Measurements from ENCODE around the gene PYGM.
A peak's percentile ranks its signal among the peaks of the same experiment; 100 is the strongest.

PYGM gene

DNA sequence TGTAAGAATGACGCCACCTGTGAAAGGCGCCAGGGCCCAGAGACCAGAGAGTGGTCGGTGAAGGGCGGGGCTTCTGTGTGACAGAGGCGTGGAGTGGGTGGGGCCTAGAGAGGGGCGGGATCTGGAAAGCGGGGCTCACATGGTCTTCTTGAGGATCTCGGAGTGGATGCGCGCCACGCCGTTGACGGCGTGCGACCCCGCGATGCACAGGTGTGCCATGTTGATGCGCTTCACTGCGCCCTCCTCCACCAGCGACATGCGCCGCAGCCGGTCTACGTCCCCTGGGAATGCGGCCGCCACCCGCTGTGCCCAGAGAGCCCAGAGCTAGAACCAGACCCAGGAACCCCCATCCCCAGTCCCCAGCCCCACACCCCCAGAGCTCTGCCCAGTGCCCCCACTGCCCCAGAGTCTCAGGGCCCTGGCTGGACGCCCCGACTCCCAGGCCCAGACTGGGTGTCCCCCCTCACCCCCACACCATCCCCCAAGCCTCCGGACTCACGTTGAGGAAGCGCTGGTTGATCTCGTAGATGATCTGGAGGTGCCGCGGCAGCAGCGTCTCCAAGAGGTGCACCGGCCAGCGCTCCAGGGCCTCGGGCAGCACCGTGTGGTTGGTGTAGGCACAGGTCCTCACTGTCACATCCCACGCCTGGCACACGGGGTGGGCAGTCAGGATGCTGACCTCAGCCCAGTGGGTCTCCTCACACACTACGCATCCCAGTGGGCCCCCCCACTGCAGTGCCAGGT, 6.2 kb downstream of the PYGM start:
- DNase-seq (ENCODE audit: low spot score): no peak

DNA sequence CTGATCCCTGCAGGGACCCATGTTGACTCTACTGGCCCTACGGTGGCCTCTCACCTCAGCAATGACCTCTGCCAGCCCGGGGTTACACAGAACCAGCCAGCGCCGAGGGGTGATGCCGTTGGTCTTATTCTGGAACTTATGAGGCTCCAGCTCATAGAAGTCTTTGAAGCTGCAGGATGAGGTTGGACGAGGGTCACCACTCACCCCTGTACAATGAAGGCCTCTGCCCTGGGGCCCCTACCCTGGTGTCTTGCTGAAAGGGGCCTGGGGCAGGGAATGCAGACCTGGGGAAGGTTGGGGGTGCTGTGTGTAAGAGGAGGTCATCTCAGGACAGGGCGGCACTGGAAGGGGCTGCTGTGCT, 6.8 kb downstream of the PYGM start:
- no peak for DNase-seq (ENCODE audit: low spot score)

DNA sequence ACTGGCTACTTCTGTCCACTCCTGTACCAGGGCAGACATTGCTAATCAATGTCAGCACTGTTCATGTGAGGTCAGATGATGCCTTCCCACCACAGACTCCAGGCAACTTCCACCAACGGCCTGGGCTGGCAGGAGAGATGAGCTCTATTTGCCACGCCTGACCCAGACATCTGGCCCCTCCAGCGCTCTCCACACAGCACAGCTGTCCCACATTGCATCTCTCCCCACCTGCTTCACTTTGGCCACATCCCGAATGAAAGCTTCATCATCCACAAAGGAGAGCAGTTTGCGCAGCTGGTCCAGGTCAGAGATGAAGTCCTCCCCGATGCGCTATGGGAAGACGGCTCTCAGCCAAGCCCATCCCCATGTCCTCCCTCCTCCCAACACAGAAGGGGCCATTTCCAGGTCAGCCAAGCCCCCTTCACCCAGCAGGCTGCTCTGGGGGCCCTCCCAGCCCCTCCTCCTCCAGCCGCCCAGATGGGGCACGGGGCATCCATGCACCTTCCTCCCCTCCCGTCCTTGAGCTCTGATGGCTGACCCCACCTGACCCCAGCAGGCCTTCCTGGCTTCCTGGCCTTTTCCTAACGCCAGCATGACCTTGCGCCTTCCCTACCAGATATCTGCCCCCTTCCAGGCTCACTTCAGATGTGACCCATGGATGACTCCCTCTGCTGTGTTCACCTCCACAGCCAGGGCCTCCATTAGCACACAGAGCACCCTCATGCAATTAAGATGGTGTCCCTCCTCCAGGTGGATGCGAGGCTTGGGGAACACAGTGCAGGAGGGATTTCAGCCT, 7.4 kb downstream of the PYGM start:
- DNase-seq (ENCODE audit: low spot score): no peak

DNA sequence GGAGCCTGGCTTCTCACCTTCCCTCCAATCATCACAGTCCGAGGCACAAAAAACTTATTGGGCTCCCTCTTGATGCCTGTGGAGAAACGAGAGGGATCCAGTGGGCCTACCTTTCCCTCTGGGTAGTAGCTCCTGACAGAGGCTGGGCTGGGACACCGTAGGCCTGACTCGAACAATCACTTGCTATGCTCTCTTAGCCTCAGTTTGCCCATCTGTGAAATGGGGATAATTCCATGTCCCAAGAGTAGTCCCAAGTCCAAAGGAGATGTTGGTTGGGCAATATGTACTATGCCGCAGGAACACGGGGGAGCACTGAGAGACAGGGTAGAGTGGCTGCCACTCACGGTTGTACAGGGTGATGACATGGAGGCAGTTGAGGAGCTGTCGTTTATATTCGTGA, 8.2 kb downstream of the PYGM start:
- DNase-seq (ENCODE audit: low spot score): no peak

DNA sequence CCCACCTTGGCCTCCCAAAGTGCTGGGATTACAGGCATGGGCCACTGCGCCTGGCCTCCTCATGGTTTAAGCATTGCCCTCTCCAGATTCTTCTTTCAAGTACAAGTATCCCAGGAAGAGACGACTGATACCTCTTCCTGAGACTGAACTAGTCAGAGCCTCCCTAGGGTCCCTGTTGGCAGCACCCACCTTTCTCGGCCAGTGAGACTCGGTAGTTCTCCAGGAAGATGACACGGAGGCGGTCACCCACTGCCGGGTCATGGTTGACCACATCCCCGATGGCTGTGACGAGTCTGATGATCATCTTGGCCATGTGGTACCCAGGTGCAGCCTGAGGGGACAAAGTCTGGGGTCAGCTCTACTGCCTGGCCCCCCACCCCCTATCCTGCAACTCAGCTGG, 8.6 kb downstream of the PYGM start:
- no peak for DNase-seq (ENCODE audit: low spot score)

DNA sequence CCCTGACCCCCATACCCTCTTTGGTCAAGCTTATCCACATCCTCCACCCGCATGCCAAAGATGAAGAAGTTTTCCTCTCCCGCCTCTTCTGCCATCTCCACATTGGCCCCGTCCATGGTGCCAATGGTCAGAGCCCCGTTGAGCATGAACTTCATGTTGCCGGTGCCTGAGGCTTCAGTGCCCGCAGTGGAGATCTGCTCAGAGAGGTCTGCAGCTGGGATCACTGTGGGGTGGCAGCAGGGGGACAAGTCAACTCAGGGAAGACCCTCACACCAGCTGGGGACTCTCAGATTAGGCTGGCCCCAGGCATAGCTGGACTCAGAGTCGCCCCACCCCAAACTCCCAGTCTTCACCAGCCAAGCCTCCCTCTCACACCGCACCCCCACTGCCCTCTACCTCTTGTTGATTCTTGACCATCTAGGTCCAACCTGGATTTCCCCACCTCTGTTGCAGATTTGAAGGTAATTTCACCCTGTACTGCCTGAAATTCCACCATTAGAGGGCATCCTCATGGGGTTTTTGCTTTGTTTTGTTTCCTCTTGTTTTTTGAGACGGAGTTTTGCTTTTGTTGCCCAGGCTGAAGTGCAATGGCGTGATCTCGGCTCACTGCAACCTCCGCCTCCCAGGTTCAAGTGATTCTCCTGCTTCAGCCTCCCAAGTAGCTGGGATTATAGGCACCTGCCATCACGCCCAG, 9.3 kb downstream of the PYGM start:
- DNase-seq (ENCODE audit: low spot score): no peak

DNA sequence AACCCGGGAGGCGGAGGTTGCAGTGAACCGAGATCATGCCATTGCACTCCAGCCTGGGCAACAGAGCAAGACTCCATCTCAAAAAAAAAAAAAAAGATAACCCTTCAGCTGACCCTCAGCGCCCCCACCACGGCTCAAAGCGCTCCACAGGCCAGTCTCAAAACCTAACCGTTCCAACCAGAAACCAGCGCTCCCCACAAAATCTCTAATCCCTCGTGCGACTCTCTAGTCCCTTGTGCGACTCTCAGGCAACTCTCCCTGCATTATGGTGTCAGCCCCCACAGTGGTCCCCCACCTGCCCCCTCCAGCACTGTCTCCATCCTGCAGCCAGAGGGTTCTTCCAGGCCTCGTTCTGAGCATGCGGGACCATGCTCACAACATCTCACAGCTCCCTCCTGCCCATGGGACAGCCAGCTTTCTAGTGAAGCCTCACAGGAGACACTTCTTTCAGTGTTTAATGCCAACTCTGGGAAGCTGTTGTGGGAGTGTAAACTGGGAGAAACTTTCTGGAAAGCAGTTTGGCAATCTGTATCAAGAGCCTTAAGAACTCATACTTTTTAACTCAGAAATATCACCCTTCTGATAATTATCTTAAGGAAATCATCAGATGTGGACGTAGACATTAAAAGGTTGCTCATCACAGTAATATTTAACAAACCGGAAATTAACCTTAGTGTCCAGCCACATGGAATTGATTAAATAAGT, 11.7 kb downstream of the PYGM start:
- no peak for DNase-seq (ENCODE audit: low spot score)

DNA sequence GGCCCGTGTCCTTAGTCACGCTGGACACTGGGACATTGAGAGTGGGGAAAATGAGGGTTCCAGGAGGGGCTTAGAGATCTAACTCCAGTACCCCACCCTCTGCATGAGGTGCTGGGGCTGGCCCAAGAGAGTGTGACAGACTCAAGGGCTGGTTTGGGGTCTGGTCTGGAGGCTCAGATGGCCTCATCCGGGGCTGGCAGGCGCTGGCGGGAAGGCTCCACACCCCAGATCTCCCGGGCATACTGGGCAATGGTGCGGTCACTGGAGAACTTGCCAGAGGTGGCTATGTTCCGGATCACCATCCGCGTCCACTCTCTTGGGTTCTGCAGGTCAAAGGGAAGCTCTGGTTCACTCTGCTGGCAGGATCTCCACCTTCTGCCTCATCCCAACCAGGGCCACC, 13.3 kb downstream of the PYGM start:
- no peak for DNase-seq (ENCODE audit: low spot score)

DNA sequence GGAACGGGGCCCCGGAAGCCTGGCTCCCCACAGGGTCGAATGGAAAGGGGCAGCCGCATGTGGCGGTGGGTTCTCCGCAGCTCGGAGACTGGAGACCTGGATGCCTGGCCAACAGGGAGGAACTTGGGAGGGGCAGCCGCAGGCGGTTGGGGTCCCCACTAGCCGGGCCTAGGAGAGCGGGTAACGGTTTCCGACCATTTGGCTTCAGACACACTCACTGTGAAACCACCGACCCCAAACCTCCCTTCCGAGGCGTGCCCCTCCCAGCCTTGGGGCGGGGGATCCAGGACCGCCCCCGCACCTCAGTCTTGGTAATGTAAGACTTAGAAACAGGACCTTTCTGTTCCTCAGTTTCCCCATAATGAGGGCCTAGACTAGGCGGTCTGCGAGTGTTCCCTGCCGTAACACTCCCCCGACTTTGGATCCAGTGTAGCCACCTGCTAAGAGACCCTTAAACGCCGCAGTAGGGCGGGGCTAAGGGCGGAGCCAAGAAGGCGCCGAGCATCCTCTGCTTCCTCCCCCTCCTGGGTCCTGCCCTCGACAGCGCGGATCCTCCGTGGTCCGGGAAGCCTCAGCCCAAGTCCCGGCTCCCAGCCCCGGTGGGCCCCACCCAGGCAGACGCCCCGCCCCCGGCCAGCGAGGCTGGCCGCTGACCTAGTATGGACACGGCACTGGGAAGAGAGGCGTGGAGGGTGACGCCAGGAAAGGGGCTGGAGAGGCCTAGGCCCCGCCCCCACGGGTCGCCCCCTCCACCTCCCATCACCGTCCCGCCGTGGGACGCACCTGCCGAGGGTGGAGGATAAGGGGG, 14.0 kb downstream of the PYGM start:
- no peak for DNase-seq (ENCODE audit: low spot score)

DNA sequence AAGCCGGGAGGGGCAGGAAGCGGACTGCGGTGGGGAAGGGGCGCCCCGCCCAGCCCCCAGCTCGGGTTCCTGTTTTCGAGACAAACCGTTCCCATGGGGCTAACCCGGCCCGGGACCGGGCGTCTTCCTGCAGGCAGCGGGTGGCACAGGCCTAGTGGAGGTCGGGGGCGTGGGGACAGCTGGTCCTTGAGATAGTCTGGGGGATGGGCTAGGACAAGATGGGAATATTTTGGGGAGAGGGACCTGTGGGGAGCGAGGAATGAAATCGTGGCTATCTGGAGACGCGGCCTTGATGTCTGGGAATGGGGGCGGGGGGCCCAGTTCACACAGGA, 14.6 kb downstream of the PYGM start:
- no peak for DNase-seq (ENCODE audit: low spot score)

DNA sequence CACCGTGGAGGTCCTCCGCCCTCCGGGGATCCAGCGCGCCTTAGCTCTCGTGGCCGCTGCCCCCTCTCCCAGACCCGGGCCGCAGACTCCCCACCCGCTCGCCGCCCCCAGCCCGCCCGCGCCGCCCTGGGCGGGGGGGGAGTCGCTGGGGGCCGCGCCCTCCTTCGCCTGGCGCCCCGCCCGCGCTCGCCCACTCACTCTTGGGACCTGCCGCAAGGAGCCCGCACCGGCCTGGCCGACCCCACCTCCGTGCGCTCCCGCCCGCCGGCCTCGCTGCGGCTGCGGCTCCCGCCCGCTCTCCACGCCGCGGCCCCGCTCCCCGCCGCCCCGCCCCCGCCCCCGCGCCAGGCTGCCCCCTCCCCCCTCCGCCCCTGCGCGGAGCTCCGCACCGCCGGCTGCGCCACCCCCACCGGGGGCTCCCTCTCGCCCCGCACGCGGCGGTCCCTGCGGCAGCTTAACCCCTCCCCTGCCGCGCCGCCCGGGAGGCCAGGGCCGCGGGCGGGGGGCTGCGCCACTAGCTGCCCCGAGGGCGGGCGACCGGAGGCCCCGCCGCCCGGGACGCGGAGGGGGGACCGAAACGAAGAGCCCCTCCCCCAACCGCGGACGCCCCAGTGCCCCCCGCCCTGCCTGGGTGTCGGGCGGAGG, 15.1 kb downstream of the PYGM start:
- no peak for DNase-seq (ENCODE audit: low spot score)

DNA sequence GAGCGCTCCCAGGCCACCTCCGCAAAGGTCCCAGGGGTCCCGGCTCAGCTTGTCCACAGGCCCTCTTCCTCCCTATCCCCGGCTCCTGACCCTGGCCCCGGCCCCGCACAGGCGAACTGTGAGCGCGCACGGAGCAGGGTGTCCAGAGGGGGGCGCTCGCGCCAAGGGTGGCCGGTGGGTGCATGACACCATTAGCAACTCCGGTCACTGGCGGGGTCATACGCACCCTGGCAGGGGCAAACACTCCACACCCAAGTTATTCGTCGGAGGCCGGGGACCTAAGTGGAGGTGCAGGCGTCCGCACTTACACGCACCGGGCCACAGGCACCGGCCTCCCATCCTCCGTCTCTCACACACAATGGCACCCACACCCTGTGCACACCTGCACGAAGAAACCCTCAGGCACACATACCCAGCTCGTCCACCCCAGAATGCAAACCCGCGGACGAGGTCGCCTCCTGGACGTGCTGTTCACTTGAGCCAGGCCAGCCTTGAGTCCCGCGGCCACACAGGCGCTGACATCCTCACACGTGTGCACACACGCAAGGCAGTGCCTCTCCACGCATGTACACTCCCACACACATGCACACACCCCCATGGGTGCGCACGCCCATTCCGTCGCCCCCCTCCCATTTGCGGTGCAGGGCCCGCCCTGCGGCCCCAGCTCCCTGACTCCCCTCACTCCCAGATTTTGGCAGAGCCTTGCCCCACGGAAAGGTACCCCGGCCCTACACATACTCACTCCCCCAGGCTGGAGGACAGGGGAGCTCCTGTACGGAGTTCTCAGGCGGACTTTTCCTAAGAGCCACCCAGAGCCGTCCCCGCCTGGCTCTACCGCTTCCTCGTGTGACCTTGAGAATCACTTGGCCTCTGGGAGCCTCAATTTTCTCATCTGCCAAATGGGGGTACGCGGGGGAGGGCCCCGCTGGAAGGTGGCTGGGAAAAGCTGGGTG, 15.9 kb downstream of the PYGM start, which contains the start of gene RASGRP2:
RASGRP2 (minus strand) TSS at position 552 of the 953 bp plus-strand sequence. CDS start 1,276 bp downstream, outside the sequence.
- DNase-seq (ENCODE audit: low spot score): peak; percentile 17

DNA sequence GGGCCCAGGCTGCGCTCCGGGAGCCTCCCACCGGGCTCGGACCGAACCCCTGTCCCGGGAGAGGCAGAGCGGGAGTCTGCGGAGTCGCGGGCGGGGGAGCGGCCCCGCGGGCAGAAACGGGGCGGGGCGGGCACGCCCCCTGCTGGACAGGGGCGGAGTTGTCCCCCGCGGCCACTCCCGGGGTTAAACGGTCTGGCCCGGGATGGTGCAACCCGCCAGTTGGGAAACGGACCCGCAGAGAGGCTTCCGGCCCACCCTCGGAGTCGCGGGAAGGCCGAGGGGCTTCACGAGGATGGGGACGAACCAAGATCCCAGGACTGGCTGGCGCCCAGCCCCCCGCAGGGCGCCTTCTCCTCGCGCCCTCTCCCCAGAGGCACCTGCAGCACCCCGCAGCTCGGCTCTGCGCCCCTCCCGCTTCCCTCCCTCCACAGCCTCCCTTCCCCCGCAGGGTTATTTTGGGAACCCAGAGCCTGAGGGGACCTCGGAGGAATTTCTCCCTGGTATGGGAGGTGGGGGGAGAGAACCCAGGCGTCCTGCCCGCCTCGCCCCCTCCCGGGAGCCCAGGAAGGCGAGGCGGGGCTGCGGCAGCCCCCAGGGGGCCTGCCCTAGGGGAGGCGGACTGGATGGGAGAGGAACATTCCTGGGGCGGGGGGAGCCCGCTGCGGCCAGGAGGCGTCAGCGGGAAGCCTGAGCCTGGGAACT, 16.7 kb downstream of the PYGM start:
- DNase-seq (ENCODE audit: low spot score): peak; percentile 35

DNA sequence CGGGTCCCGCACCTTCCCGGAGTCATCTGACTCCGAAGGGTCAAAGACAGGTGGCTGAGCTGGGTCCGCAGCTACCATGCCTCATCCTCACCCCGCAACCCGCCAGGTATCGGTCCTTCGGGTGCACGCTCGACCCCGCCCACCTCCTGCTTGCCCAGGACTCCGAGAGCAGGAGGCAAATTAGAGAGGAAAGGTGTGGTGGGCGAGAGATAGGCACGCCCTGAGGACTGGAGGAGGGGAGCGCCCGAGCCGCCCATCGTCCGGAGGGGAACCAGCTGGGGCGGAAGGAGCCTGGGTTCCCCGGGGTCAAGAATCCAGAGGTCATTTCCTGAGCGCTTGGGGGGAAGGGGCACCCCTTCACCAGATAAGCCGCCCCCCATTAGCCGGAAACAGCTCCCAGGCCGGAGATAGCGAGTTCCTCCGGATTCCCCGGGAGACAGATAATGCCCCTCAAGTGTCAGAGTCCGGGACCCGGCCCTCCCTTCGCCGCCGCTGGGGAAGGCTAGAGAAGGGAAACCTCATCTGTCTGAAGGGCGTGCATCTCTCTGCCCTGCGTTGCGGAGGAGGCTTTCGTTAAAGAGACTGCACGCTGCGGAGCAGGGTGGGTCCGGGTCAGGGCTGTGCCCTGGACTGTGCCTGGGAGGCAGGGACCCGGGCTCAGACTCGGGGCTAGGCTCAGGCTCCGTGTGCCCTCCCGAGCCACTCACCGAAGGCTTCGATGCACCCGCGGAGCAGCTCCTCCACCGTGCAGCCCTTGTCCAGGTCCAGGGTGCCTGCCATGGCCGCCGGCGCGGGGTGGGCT, 17.5 kb downstream of the PYGM start:
- DNase-seq (ENCODE audit: low spot score): no peak

DNA sequence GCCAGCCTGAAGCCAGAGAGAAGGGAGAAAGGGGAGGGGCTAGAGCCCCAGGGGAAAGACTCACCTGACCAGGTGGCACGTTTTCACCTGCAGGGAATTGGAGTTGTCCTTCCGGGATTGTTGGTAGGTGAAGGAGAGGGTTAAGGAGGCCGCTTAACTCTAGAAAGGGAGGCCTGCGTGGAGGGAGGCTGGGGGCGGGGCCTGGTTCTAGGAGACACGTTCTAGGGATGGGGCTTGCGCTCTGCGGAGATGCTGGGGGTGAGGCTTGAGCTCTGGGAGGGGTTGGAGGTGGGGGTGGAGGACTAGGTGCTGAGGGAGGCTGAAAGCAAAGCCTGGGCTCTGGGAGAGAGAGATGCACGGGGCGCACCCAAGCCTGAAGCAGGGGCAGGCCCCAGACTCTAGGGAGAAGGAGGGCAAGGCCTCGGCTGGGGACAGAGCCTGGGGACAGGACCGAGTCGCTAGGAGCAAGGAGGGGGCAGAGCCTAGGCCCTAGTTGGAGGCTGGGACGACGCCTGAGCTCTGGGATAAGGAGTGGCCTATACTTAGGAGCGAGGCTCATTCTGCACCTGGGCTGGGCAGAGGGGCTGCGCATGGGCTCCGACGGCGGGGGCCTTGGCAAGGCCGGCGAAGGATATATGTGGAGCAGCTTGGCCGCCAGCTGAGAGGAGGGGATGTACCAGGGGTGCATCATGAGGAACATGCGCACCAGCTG, 18.2 kb downstream of the PYGM start:
- DNase-seq (ENCODE audit: low spot score): no peak

DNA sequence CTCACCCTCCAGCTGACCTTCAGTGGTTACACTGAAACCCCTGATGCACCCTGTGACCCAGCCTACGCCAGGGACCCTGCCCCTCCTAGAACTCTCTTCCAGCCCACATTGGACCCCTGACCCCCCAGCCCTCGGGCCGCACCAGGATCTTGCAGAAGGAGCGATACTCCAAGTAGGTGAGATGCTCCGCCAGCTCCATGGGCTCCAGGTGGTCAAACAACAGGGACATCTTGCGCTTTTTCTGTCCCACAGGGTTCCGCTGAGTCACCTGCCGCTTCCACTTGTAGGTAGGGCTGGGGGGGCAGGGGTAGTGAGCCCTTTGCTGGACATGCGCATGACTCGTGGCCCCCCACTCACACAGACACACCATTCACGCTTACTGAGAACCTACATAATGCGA, 19.9 kb downstream of the PYGM start:
- no peak for DNase-seq (ENCODE audit: low spot score)

DNA sequence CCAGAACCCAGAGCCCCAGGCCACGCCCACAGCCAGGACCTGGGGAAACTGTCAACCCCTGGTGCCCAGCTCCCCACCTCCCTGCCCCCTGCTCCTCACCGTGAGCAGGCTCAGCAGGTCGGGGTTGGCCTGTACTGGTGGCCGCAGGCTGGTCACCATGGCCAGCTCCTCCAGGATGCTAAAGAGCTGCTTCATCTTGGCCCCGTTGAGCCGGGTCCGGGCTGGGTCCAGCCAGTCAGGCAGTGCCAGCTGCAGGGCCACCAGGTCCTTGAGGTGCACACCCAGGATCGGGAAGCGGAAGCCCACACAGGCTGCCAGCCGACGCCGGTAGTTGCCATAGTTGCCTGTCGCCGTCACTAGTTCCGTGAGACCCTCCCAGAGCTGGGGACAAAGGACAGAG, 23.1 kb downstream of the PYGM start:
- no peak for DNase-seq (ENCODE audit: low spot score)

DNA sequence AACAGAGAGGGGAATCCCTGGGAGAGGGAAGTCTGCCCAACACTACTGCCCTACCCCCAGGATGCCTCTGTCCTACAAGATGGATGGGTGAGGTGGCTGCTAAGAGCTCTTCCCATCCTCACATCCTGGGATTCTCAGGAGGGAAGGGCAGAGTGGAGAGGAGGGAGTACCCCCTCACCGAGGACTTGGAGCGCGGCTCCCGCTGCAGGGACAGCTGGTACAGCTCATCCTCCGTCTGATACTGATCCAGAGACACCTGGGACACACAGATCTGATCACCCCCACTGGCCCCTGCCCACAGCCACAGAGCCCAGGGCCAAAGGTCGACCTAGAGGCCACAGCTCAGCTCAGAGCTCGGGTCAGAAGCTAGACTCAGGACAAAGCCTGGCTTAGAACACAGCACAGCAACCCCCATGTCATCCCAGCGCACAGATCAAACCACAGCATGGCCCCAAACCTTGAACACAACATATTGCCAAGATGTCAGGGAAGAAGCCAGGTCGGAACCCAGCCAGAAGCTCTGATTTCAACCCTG, 24.0 kb downstream of the PYGM start:
- no peak for DNase-seq (ENCODE audit: low spot score)
